ENCODE data around the gene C15orf40. TPM values are rescaled to one million over a fixed set of nuclear protein-coding genes. Genes with fewer than 3 reads are reported as not detected.
A peak's percentile ranks its signal among the peaks of the same experiment; 100 is the strongest.

Gene C15orf40
- total and polyA plus RNA-seq, 2 of the 13 experiments (the other 11 are each of a cell fraction or from before 2014, with no cell fraction given): 24.0 to 26.3 TPM

DNA sequence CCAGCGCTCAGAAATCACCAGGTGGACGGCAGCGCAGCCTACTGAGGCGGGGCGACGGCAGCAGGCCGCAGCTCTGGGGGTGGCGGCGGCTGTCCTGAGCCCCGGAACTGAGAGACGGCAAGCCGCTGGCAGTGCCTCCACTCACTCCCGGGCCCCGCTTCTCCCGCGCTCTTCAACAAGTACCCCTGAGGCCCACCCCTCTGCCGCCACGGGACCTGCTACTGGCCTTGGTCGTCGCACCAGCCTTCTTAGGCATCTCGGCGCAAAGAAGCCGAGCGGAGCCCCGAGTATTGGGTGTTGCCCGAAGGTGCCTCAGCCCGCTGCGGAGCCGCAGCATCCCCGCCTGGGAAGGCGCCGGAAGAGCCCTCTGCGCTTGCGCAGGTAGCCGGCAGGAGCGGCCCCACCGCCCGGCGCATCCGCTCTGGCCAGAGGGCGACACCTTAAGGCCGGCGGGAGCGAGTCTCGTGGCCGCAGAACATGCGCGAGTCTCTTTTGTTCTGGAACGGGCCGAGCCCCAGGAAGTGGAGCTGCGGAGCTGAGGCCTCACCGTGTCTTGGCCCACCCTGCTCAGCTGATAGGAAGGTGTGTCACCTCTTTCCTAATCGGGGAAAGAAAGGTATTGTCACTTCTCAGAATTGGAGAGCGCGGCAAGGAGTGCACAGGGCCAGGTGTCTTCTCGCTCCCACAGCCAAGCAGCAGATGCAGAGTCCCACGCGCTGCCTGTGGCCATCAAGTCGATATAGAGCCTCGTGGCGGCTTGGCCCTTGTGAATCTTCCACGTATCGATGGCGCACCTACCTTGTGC is at the start of gene C15orf40 (continued):
- TF ChIP-seq ZXDC (CRISPR knock-in tag; IDR thresholded peaks at IDR 0.05) (peak; percentile 26; the same call in 1 of the 2 replicates), HHEX (CRISPR knock-in tag; IDR thresholded peaks at IDR 0.05) (no peak), SALL2 (CRISPR knock-in tag; IDR thresholded peaks at IDR 0.05) (peak; percentile 61), YEATS2 (CRISPR knock-in tag; IDR thresholded peaks at IDR 0.05; ENCODE audit: borderline replicate concordance) (peak; percentile 92), ZFYVE20 (CRISPR knock-in tag; IDR thresholded peaks at IDR 0.05; ENCODE audit: borderline replicate concordance, low read depth) (0 out of 2 replicates have a peak, but pooled peaks have one; percentile 87), SMYD3 (CRISPR knock-in tag; IDR thresholded peaks at IDR 0.05) (no peak), ATF3 (CRISPR knock-in tag; IDR thresholded peaks at IDR 0.05) (peak; percentile 70), HOXA7 (CRISPR knock-in tag; IDR thresholded peaks at IDR 0.05) (no peak), LBX2 (CRISPR knock-in tag; IDR thresholded peaks at IDR 0.05; ENCODE audit: borderline replicate concordance) (0 out of 2 replicates have a peak, but pooled peaks have one; percentile 25)
- TF ChIP-seq, protein P1, sequence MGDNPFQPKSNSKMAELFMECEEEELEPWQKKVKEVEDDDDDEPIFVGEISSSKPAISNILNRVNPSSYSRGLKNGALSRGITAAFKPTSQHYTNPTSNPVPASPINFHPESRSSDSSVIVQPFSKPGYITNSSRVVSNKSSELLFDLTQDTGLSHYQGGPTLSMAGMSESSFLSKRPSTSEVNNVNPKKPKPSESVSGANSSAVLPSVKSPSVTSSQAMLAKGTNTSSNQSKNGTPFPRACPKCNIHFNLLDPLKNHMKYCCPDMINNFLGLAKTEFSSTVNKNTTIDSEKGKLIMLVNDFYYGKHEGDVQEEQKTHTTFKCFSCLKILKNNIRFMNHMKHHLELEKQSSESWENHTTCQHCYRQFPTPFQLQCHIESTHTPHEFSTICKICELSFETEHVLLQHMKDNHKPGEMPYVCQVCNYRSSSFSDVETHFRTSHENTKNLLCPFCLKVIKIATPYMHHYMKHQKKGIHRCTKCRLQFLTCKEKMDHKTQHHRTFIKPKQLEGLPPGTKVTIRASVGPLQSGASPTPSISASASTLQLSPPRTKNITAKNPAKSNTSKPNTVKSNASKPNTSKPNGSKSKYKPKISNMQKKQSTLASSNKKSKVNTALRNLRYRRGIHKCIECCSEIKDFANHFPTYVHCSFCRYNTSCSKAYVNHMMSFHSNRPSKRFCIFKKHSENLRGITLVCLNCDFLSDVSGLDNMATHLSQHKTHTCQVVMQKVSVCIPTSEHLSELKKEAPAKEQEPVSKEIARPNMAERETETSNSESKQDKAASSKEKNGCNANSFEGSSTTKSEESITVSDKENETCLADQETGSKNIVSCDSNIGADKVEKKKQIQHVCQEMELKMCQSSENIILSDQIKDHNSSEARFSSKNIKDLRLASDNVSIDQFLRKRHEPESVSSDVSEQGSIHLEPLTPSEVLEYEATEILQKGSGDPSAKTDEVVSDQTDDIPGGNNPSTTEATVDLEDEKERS (CRISPR knock-in tag; IDR thresholded peaks at IDR 0.05): peak; percentile 83; the same call in 1 of the 2 replicates
- TF ChIP-seq, protein P2, sequence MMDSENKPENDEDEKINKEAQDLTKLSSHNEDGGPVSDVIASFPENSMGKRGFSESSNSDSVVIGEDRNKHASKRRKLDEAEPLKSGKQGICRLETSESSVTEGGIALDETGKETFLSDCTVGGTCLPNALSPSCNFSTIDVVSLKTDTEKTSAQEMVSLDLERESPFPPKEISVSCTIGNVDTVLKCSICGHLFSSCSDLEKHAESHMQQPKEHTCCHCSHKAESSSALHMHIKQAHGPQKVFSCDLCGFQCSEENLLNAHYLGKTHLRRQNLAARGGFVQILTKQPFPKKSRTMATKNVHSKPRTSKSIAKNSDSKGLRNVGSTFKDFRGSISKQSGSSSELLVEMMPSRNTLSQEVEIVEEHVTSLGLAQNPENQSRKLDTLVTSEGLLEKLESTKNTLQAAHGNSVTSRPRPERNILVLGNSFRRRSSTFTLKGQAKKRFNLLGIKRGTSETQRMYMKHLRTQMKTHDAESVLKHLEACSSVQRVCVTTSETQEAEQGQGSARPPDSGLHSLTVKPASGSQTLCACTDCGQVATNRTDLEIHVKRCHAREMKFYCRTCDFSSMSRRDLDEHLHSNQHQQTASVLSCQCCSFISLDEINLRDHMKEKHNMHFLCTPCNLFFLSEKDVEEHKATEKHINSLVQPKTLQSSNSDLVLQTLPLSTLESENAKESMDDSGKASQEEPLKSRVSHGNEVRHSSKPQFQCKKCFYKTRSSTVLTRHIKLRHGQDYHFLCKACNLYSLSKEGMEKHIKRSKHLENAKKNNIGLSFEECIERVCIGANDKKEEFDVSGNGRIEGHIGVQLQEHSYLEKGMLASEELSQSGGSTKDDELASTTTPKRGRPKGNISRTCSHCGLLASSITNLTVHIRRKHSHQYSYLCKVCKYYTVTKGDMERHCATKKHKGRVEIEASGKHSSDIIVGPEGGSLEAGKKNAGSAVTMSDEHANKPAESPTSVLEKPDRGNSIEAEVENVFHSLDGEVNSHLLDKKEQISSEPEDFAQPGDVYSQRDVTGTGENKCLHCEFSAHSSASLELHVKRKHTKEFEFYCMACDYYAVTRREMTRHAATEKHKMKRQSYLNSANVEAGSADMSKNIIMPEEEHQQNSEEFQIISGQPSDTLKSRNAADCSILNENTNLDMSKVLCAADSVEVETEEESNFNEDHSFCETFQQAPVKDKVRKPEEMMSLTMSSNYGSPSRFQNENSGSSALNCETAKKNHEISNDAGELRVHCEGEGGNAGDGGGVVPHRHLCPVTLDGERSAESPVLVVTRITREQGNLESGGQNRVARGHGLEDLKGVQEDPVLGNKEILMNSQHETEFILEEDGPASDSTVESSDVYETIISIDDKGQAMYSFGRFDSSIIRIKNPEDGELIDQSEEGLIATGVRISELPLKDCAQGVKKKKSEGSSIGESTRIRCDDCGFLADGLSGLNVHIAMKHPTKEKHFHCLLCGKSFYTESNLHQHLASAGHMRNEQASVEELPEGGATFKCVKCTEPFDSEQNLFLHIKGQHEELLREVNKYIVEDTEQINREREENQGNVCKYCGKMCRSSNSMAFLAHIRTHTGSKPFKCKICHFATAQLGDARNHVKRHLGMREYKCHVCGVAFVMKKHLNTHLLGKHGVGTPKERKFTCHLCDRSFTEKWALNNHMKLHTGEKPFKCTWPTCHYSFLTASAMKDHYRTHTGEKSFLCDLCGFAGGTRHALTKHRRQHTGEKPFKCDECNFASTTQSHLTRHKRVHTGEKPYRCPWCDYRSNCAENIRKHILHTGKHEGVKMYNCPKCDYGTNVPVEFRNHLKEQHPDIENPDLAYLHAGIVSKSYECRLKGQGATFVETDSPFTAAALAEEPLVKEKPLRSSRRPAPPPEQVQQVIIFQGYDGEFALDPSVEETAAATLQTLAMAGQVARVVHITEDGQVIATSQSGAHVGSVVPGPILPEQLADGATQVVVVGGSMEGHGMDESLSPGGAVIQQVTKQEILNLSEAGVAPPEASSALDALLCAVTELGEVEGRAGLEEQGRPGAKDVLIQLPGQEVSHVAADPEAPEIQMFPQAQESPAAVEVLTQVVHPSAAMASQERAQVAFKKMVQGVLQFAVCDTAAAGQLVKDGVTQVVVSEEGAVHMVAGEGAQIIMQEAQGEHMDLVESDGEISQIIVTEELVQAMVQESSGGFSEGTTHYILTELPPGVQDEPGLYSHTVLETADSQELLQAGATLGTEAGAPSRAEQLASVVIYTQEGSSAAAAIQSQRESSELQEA (CRISPR knock-in tag; IDR thresholded peaks at IDR 0.05; ENCODE audit: not compliant biosample characterization): peak; percentile 71

Measured in HepG2 (cell line).